NCI-H2196 treated with DMSO at 0.1 percent for 48 hours (cell line): ENCODE data around the gene DHCR24.
"Not testable (repeated sequence)": the region's sequence is repeated elsewhere in the genome, so short reads cannot be mapped to it uniquely, and the experiment has no call there.

Experiments used
- DNase-seq: peaks from one replicate; lab custom pipeline; 2025; ENCODE audit not compliant: unreplicated experiment; lab: John Stamatoyannopoulos, UW

Gene DHCR24

GRCh38 chr1:54888080-54888733 lies 1.2 kb upstream of the DHCR24 start:
- DNase-seq = no peak

GRCh38 chr1:54887665-54888071 lies 673 bp upstream of the DHCR24 start:
- no peak for DNase-seq

- DNase-seq = no peak
Observed at GRCh38 chr1:54885807-54886723, 930 bp downstream of the DHCR24 start.

- DNase-seq = no peak
Observed at GRCh38 chr1:54885237-54885679, 1.7 kb downstream of the DHCR24 start.

GRCh38 chr1:54884768-54885167 lies 2.2 kb downstream of the DHCR24 start:
- no peak for DNase-seq

- DNase-seq = no peak
Observed at GRCh38 chr1:54884135-54884586, 2.8 kb downstream of the DHCR24 start.

GRCh38 chr1:54883349-54884102 lies 3.5 kb downstream of the DHCR24 start:
- DNase-seq = no peak

GRCh38 chr1:54882519-54882918 lies 4.5 kb downstream of the DHCR24 start:
- no peak for DNase-seq

GRCh38 chr1:54881604-54882003 lies 5.4 kb downstream of the DHCR24 start:
- DNase-seq = not testable (repeated sequence)

- no peak for DNase-seq
Observed at GRCh38 chr1:54879872-54880271, 7.1 kb downstream of the DHCR24 start.

GRCh38 chr1:54876814-54877213 lies 10.2 kb downstream of the DHCR24 start:
- DNase-seq = no peak

GRCh38 chr1:54875000-54875399 lies 12.0 kb downstream of the DHCR24 start:
- no peak for DNase-seq

- no peak for DNase-seq
Observed at GRCh38 chr1:54874079-54874830, 12.7 kb downstream of the DHCR24 start.

- no peak for DNase-seq
Observed at GRCh38 chr1:54872036-54872331, 15.0 kb downstream of the DHCR24 start.

GRCh38 chr1:54871275-54872035 lies 15.5 kb downstream of the DHCR24 start:
- DNase-seq = no peak

- DNase-seq = no peak
Observed at GRCh38 chr1:54870869-54871268, 16.1 kb downstream of the DHCR24 start.

- no peak for DNase-seq
Observed at GRCh38 chr1:54869173-54869851, 17.7 kb downstream of the DHCR24 start.

GRCh38 chr1:54867717-54868057 lies 19.3 kb downstream of the DHCR24 start:
- no peak for DNase-seq

GRCh38 chr1:54866801-54867716 lies 19.9 kb downstream of the DHCR24 start:
- DNase-seq = no peak
